Esophagus squamous epithelium (tissue), 4 donors: ENCODE measurements around the gene FOXI1.

Source experiments
- CTCF ChIP-seq, 6 experiments: fragments of 450-650 bp in 4 of 6; fragments of 200-600 bp in 2 of 6; sonication (generic) in 2 of 6; IDR thresholded peaks; one replicate each; pipeline ENCODE4 v1.5.1; 2016 to 2019; ENCODE audit warnings: antibody characterized with exemption in 6 of 6, mild to moderate bottlenecking in 4 of 6, moderate library complexity in 4 of 6
- POLR2A ChIP-seq, 4 donors: fragments of 450-650 bp; IDR thresholded peaks; one replicate each; pipeline ENCODE4 v1.6.1; 2017; ENCODE audit warnings: antibody characterized with exemption in 4 of 4, mild to moderate bottlenecking in 4 of 4, moderate library complexity in 3 of 4

GRCh38 chr5:170103447-170103846 lies 2.2 kb upstream of the FOXI1 start:
- TF ChIP-seq POLR2A (IDR thresholded peaks at IDR 0.05): no peak
- TF ChIP-seq CTCF (IDR thresholded peaks at IDR 0.05): no peak
